GM23338 (cell line): ENCODE results near the gene CNGB1. TPM values are rescaled to one million over a fixed set of nuclear protein-coding genes. Genes with fewer than 3 reads are reported as not detected.

Source experiments
- ATAC-seq: fragments of 200-7000 bp; cut with Tn5 transposase; 3 replicates; pipeline ENCODE4 v1.9.1; 2020
- DNase-seq: peaks from one replicate; pipeline ENCODE4 v3.0.0-alpha.2; 2015; ENCODE audit warnings: low spot score
- H2AFZ ChIP-seq: fragments of 200-600 bp; sonication (generic); 2 replicates; pipeline ENCODE4 v1.8.0; 2016; ENCODE audit warnings: antibody characterized with exemption, mild to moderate bottlenecking, moderate library complexity
- H3F3A ChIP-seq: fragments of 200-600 bp; sonication (generic); replicated peaks from 2 replicates; pipeline ENCODE4 v1.8.0; 2017; ENCODE audit warnings: antibody characterized with exemption, mixed run types, low read depth
- H3K27ac ChIP-seq: fragments of 200-600 bp; sonication (generic); 2 replicates; pipeline ENCODE4 v1.6.1; 2016; ENCODE audit warnings: low read depth
- H3K27me3 ChIP-seq: fragments of 200-600 bp; sonication (generic); 2 replicates; pipeline ENCODE4 v1.8.0; 2016; ENCODE audit warnings: mild to moderate bottlenecking, mixed run types, moderate library complexity; ENCODE audit not compliant: insufficient read depth
- H3K36me3 ChIP-seq: fragments of 200-600 bp; sonication (generic); 2 replicates; pipeline ENCODE4 v1.8.0; 2016; ENCODE audit warnings: mild to moderate bottlenecking; ENCODE audit not compliant: insufficient read depth
- H3K4me1 ChIP-seq: fragments of 200-600 bp; sonication (generic); 2 replicates; pipeline ENCODE4 v1.8.0; 2016; ENCODE audit warnings: mild to moderate bottlenecking, moderate library complexity; ENCODE audit not compliant: insufficient read depth
- H3K4me2 ChIP-seq: fragments of 200-600 bp; sonication (generic); 2 replicates; pipeline ENCODE4 v1.7.1; 2017; ENCODE audit warnings: mixed run types
- H3K4me3 ChIP-seq: fragments of 200-600 bp; sonication (generic); 2 replicates; pipeline ENCODE4 v1.6.1; 2016; ENCODE audit warnings: mixed run types
- H3K79me2 ChIP-seq: fragments of 200-600 bp; sonication (generic); replicated peaks from 2 replicates; pipeline ENCODE4 v1.8.0; 2017; ENCODE audit warnings: mild to moderate bottlenecking; ENCODE audit not compliant: insufficient read depth
- H3K9me2 ChIP-seq: fragments of 200-600 bp; sonication (generic); 2 replicates; pipeline ENCODE4 v1.8.0; 2017; ENCODE audit not compliant: insufficient read depth
- H4K20me1 ChIP-seq: fragments of 200-600 bp; sonication (generic); replicated peaks from 2 replicates; pipeline ENCODE4 v1.8.0; 2017; ENCODE audit warnings: mild to moderate bottlenecking; ENCODE audit not compliant: insufficient read depth
- H3K27ac Mint-ChIP-seq: 2 replicates; pipeline ENCODE4 v1.8.0; 2020; ENCODE audit warnings: inconsistent platforms, mild to moderate bottlenecking, moderate library complexity, mixed read lengths
- H3K27me3 Mint-ChIP-seq: 3 replicates; pipeline ENCODE4 v1.8.0; 2022; ENCODE audit warnings: low read depth, mild to moderate bottlenecking, moderate library complexity, mixed read lengths, inconsistent platforms; ENCODE audit not compliant: insufficient read depth, poor library complexity
- H3K36me3 Mint-ChIP-seq: 3 replicates; pipeline ENCODE4 v1.8.0; 2021; ENCODE audit warnings: low read depth, mild to moderate bottlenecking, inconsistent platforms, moderate library complexity, mixed read lengths
- H3K4me1 Mint-ChIP-seq: 3 replicates; pipeline ENCODE4 v1.8.0; 2020; ENCODE audit warnings: mild to moderate bottlenecking, inconsistent platforms, mixed read lengths
- H3K4me3 Mint-ChIP-seq: 3 replicates; pipeline ENCODE4 v1.8.0; 2021; ENCODE audit warnings: moderate library complexity, mild to moderate bottlenecking, inconsistent platforms, mixed read lengths
- H3K9me3 Mint-ChIP-seq: 3 replicates; pipeline ENCODE4 v1.8.0; 2020; ENCODE audit warnings: moderate library complexity, mild to moderate bottlenecking, inconsistent platforms, mixed read lengths
- CREB1 ChIP-seq: fragments of 250-450 bp; sonication (Bioruptor Pico); IDR thresholded peaks from 2 replicates; pipeline ENCODE4 v1.5.0; 2020; ENCODE audit warnings: low read depth, mild to moderate bottlenecking, moderate library complexity
- CTCF ChIP-seq, 2 experiments: fragments of 200-600 bp in 1 of 2; sonication (generic) in 1 of 2; conservative IDR thresholded peaks; 2 replicates each; pipeline versions ENCODE4 v1.5.1 to v1.6.1; 2016 to 2017; ENCODE audit warnings: antibody characterized with exemption in 2 of 2, low read depth in 2 of 2, mild to moderate bottlenecking in 2 of 2, moderate library complexity in 1 of 2
- JUNB ChIP-seq: IDR thresholded peaks from one replicate; pipeline ENCODE4 v1.6.1; 2016; ENCODE audit warnings: antibody characterized with exemption; ENCODE audit not compliant: unreplicated experiment
- NANOG ChIP-seq: IDR thresholded peaks from 2 replicates; pipeline ENCODE4 v1.6.1; 2016; ENCODE audit warnings: antibody characterized with exemption, borderline replicate concordance
- POLR2AphosphoS5 ChIP-seq: IDR thresholded peaks from 2 replicates; pipeline ENCODE4 v1.6.1; 2016; ENCODE audit warnings: antibody characterized with exemption, low read depth
- STAT1 ChIP-seq: IDR thresholded peaks from one replicate; pipeline ENCODE4 v1.6.1; 2016; ENCODE audit warnings: antibody characterized with exemption; ENCODE audit not compliant: unreplicated experiment
- polyA plus RNA-seq: library from polyadenylated mRNA; unstranded; fragments of >200 nt; fragmentation: Nextera tagmentation; extraction: Ambion mirVana; gene quantifications from 2 replicates; pipeline ENCODE4 v1.2.1, GENCODE V29; 2016
- total RNA-seq: library from RNA; depleted of rRNA; stranded (reverse); fragments of >200 nt; shearing (Covaris generic); gene quantifications from 2 replicates; pipeline ENCODE4 v1.2.3, GENCODE V29; 2014
- TF ChIP-seq, protein P1 (sequence below): fragments of 250-450 bp; sonication (Bioruptor Pico); IDR thresholded peaks from 2 replicates; pipeline ENCODE4 v1.5.0; 2020; ENCODE audit warnings: mild to moderate bottlenecking, moderate library complexity

Gene CNGB1
- total and polyA plus RNA-seq, 2 experiments from 2014 or later, result not detected

- DNase-seq (no peak), ATAC-seq (no peak)
- Histone ChIP-seq H3K27me3 (no peaks in the 10 kb centered on the region), H3K4me1 (no peaks in the 10 kb centered on the region), H2AFZ (no peak overlapping the region), H3K9me2 (no peaks in the 10 kb centered on the region), H4K20me1 (no peaks in the 10 kb centered on the region), H3K4me3 (no peak overlapping the region), H3K36me3 (no peaks in the 10 kb centered on the region), H3K79me2 (no peaks in the 10 kb centered on the region), H3K4me2 (no peak overlapping the region), H3K27ac (no peak overlapping the region), H3F3A (0 out of 2 replicates have a peak, but pooled peaks cover 2% of the 10 kb centered on the region)
- H3K36me3 Mint-ChIP-seq, result no peaks in the 10 kb centered on the region
- H3K4me3 Mint-ChIP-seq, result no peak overlapping the region
- H3K27ac Mint-ChIP-seq, result no peak overlapping the region
- no peaks in the 10 kb centered on the region for H3K9me3 Mint-ChIP-seq
- TF ChIP-seq NANOG (no peak), POLR2AphosphoS5 (no peak)
- peaks cover 15% of the 10 kb centered on the region for H3K4me1 Mint-ChIP-seq
- peaks cover 11% of the 10 kb centered on the region for H3K27me3 Mint-ChIP-seq
Measured at GRCh38 chr16:57961538-57961937, 9.4 kb downstream of the CNGB1 start.

DNA sequence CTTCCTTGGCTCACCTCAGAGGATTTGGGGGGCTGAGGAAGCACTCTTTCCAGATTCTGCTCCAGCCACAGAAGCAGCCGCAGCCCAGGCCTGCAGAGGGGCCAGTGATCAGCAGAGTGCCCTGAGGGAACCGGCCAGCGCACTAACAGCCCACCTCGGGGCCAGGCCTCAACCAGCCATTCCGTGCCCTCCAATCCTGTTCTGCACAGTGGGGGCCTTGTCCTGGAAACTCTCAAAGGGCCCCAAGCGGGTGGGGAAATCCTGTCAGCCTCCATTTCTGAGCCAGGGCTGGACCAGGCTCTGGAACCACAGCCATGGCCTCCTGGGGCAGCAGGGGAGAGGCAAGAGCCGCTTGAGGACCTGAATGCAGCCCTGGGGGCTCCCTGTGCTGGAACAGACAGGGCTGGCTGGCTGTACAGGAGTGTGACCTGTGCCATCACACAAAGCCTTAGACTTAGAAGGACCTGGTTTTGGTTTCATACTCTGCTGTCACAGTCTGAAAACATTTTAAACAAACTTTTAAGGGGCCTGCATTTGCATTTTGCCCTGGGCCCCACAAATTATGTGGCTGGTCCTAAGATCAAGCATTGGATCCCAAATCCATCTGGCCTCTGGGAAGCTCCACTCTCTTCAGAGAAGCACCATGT is 10.0 kb downstream of the CNGB1 start:
- DNase-seq, result no peak
- H3K9me2 ChIP-seq, result no peaks in the 10 kb centered on the region
- H3F3A ChIP-seq, result 0 out of 2 replicates have a peak, but pooled peaks cover 2% of the 10 kb centered on the region
- H4K20me1 ChIP-seq, result no peaks in the 10 kb centered on the region
- H3K4me3 ChIP-seq, result no peak overlapping the region
- peaks cover 15% of the 10 kb centered on the region for H3K4me1 Mint-ChIP-seq
- no peaks in the 10 kb centered on the region for H3K9me3 Mint-ChIP-seq
- no peaks in the 10 kb centered on the region for H3K36me3 ChIP-seq
- H3K27me3 Mint-ChIP-seq, result peaks cover 11% of the 10 kb centered on the region
- H3K4me3 Mint-ChIP-seq, result no peak overlapping the region
- TF ChIP-seq JUNB (no peak), STAT1 (no peak)
- no peak overlapping the region for H3K27ac Mint-ChIP-seq
- no peaks in the 10 kb centered on the region for H3K36me3 Mint-ChIP-seq
- no peaks in the 10 kb centered on the region for H3K79me2 ChIP-seq
- H3K4me2 ChIP-seq, result no peak overlapping the region
- no peak for ATAC-seq
- no peaks in the 10 kb centered on the region for H3K27me3 ChIP-seq
- H3K27ac ChIP-seq, result no peak overlapping the region
- no peaks in the 10 kb centered on the region for H3K4me1 ChIP-seq
- H2AFZ ChIP-seq, result no peak overlapping the region

DNA sequence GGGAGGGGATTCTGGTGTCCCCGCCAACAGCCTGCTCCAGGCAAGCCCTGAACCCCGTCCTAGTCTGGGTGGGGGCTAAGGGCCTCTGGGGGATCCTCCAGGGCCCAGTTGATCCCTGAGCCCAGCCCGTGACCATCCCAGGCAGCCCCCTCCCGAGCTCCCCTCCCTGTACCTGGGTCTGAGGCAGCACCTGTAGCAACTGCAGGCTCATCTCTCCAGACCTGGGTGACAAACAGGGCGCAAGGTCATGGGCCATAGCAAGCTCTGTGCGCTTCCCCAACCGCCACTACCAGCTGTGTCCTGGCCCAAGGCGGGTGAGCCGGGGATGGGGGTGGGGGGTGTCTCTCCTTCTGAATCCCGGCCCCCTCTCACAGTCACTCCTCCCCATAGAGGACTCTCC is 10.6 kb downstream of the CNGB1 start:
- Mint-ChIP-seq H3K9me3 (no peaks in the 10 kb centered on the region), H3K4me3 (no peak overlapping the region), H3K36me3 (no peaks in the 10 kb centered on the region), H3K27ac (no peak overlapping the region), H3K4me1 (peaks cover 15% of the 10 kb centered on the region), H3K27me3 (peaks cover 11% of the 10 kb centered on the region)
- H3K27me3 ChIP-seq, result no peaks in the 10 kb centered on the region
- TF ChIP-seq, protein P1, sequence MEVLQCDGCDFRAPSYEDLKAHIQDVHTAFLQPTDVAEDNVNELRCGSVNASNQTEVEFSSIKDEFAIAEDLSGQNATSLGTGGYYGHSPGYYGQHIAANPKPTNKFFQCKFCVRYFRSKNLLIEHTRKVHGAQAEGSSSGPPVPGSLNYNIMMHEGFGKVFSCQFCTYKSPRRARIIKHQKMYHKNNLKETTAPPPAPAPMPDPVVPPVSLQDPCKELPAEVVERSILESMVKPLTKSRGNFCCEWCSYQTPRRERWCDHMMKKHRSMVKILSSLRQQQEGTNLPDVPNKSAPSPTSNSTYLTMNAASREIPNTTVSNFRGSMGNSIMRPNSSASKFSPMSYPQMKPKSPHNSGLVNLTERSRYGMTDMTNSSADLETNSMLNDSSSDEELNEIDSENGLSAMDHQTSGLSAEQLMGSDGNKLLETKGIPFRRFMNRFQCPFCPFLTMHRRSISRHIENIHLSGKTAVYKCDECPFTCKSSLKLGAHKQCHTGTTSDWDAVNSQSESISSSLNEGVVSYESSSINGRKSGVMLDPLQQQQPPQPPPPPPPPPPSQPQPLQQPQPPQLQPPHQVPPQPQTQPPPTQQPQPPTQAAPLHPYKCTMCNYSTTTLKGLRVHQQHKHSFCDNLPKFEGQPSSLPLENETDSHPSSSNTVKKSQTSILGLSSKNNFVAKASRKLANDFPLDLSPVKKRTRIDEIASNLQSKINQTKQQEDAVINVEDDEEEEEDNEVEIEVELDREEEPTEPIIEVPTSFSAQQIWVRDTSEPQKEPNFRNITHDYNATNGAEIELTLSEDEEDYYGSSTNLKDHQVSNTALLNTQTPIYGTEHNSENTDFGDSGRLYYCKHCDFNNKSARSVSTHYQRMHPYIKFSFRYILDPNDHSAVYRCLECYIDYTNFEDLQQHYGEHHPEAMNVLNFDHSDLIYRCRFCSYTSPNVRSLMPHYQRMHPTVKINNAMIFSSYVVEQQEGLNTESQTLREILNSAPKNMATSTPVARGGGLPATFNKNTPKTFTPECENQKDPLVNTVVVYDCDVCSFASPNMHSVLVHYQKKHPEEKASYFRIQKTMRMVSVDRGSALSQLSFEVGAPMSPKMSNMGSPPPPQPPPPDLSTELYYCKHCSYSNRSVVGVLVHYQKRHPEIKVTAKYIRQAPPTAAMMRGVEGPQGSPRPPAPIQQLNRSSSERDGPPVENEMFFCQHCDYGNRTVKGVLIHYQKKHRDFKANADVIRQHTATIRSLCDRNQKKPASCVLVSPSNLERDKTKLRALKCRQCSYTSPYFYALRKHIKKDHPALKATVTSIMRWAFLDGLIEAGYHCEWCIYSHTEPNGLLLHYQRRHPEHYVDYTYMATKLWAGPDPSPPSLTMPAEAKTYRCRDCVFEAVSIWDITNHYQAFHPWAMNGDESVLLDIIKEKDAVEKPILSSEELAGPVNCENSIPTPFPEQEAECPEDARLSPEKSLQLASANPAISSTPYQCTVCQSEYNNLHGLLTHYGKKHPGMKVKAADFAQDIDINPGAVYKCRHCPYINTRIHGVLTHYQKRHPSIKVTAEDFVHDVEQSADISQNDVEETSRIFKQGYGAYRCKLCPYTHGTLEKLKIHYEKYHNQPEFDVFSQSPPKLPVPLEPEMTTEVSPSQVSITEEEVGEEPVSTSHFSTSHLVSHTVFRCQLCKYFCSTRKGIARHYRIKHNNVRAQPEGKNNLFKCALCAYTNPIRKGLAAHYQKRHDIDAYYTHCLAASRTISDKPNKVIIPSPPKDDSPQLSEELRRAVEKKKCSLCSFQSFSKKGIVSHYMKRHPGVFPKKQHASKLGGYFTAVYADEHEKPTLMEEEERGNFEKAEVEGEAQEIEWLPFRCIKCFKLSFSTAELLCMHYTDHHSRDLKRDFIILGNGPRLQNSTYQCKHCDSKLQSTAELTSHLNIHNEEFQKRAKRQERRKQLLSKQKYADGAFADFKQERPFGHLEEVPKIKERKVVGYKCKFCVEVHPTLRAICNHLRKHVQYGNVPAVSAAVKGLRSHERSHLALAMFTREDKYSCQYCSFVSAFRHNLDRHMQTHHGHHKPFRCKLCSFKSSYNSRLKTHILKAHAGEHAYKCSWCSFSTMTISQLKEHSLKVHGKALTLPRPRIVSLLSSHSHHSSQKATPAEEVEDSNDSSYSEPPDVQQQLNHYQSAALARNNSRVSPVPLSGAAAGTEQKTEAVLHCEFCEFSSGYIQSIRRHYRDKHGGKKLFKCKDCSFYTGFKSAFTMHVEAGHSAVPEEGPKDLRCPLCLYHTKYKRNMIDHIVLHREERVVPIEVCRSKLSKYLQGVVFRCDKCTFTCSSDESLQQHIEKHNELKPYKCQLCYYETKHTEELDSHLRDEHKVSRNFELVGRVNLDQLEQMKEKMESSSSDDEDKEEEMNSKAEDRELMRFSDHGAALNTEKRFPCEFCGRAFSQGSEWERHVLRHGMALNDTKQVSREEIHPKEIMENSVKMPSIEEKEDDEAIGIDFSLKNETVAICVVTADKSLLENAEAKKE, result no peak
- no peak for TF ChIP-seq CREB1 (CRISPR knock-in tag)
- no peak for TF ChIP-seq CTCF (conservative IDR thresholded peaks at IDR 0.05; ENCODE audit: low read depth in 2 of 2)
- H3K9me2 ChIP-seq, result no peaks in the 10 kb centered on the region
- no peak overlapping the region for H3K4me2 ChIP-seq
- DNase-seq, result no peak
- H3K4me1 ChIP-seq, result no peaks in the 10 kb centered on the region
- H4K20me1 ChIP-seq, result no peaks in the 10 kb centered on the region
- 0 out of 2 replicates have a peak, but pooled peaks cover 2% of the 10 kb centered on the region for H3F3A ChIP-seq
- no peak for ATAC-seq
- no peak overlapping the region for H2AFZ ChIP-seq
- H3K4me3 ChIP-seq, result no peak overlapping the region
- H3K79me2 ChIP-seq, result no peaks in the 10 kb centered on the region
- no peaks in the 10 kb centered on the region for H3K36me3 ChIP-seq
- no peak overlapping the region for H3K27ac ChIP-seq
